NCI-H1092 (cell line): Measurements from ENCODE around the gene CERS6.
A peak's percentile ranks its signal among the peaks of the same experiment; 100 is the strongest.
"Not testable (repeated sequence)": the region's sequence is repeated elsewhere in the genome, so short reads cannot be mapped to it uniquely, and the experiment has no call there.

Source experiments
- DNase-seq: peaks from one replicate; lab custom pipeline; 2025; lab: John Stamatoyannopoulos, UW

Gene CERS6

GRCh38 chr2:168455645-168456520 lies at the start of gene CERS6:
TSS of gene CERS6 (plus strand) at chr2:168456272. CDS start at chr2:168456449, 177 bp downstream.
- peak; percentile 85 for DNase-seq

GRCh38 chr2:168412301-168412700 lies 43.8 kb upstream of the CERS6 start:
- not testable (repeated sequence) for DNase-seq

- DNase-seq: not testable (repeated sequence)
These were observed 43.0 kb upstream of the CERS6 start for GRCh38 chr2:168413101-168413500.

- DNase-seq: no peak
These were observed 39.5 kb upstream of the CERS6 start for GRCh38 chr2:168416555-168416954.

GRCh38 chr2:168422584-168422983 lies 33.5 kb upstream of the CERS6 start:
- no peak for DNase-seq

GRCh38 chr2:168424112-168424951 lies 31.7 kb upstream of the CERS6 start:
- DNase-seq: no peak

GRCh38 chr2:168424971-168425370 lies 31.1 kb upstream of the CERS6 start:
- DNase-seq: no peak

GRCh38 chr2:168426861-168427260 lies 29.2 kb upstream of the CERS6 start:
- DNase-seq: no peak

- DNase-seq: no peak
These were observed 28.6 kb upstream of the CERS6 start for GRCh38 chr2:168427451-168427850.

GRCh38 chr2:168428431-168428830 lies 27.6 kb upstream of the CERS6 start:
- DNase-seq: no peak

- no peak for DNase-seq
These were observed 26.1 kb upstream of the CERS6 start for GRCh38 chr2:168429988-168430387.

- no peak for DNase-seq
These were observed 25.6 kb upstream of the CERS6 start for GRCh38 chr2:168430431-168430830.

GRCh38 chr2:168431301-168432024 lies 24.6 kb upstream of the CERS6 start:
- no peak for DNase-seq

GRCh38 chr2:168432100-168432499 lies 24.0 kb upstream of the CERS6 start:
- no peak for DNase-seq

GRCh38 chr2:168432565-168433186 lies 23.4 kb upstream of the CERS6 start:
- no peak for DNase-seq

GRCh38 chr2:168433527-168433926 lies 22.5 kb upstream of the CERS6 start:
- DNase-seq: no peak

- DNase-seq: peak; percentile 69
These were observed 21.9 kb upstream of the CERS6 start for GRCh38 chr2:168434146-168434545.

GRCh38 chr2:168436840-168437239 lies 19.2 kb upstream of the CERS6 start:
- DNase-seq: no peak

- no peak for DNase-seq
These were observed 17.5 kb upstream of the CERS6 start for GRCh38 chr2:168438553-168438952.

- DNase-seq: no peak
These were observed 16.5 kb upstream of the CERS6 start for GRCh38 chr2:168439536-168439935.

- DNase-seq: no peak
These were observed 14.7 kb upstream of the CERS6 start for GRCh38 chr2:168441214-168441872.
